ENCODE measurements around the gene ATP5PO. TPM values are rescaled to one million over a fixed set of nuclear protein-coding genes. Genes with fewer than 3 reads are reported as not detected.

The ATP5PO gene
- total RNA-seq, 1 donor from 2014 or later = 218 TPM

- TF ChIP-seq, protein P1, sequence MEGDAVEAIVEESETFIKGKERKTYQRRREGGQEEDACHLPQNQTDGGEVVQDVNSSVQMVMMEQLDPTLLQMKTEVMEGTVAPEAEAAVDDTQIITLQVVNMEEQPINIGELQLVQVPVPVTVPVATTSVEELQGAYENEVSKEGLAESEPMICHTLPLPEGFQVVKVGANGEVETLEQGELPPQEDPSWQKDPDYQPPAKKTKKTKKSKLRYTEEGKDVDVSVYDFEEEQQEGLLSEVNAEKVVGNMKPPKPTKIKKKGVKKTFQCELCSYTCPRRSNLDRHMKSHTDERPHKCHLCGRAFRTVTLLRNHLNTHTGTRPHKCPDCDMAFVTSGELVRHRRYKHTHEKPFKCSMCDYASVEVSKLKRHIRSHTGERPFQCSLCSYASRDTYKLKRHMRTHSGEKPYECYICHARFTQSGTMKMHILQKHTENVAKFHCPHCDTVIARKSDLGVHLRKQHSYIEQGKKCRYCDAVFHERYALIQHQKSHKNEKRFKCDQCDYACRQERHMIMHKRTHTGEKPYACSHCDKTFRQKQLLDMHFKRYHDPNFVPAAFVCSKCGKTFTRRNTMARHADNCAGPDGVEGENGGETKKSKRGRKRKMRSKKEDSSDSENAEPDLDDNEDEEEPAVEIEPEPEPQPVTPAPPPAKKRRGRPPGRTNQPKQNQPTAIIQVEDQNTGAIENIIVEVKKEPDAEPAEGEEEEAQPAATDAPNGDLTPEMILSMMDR (IDR thresholded peaks at IDR 0.05; ENCODE audit: unreplicated experiment) = no peak
- no peak overlapping the region for H3K4me3 Mint-ChIP-seq (ENCODE audit: unreplicated experiment)
- H3K36me3 Mint-ChIP-seq (ENCODE audit: low read depth, unreplicated experiment) = no peaks in the 10 kb centered on the region
- no peak for DNase-seq (ENCODE audit: low spot score)
- peaks cover 6% of the 10 kb centered on the region for H3K27me3 Mint-ChIP-seq (ENCODE audit: unreplicated experiment)
- H3K9me3 Mint-ChIP-seq (ENCODE audit: unreplicated experiment) = no peaks in the 10 kb centered on the region
- no peak overlapping the region for H3K27ac Mint-ChIP-seq (ENCODE audit: unreplicated experiment)
- no peaks in the 10 kb centered on the region for H3K4me1 Mint-ChIP-seq (ENCODE audit: unreplicated experiment)
Observed at GRCh38 chr21:33855190-33855589, 60.4 kb downstream of the ATP5PO start.

DNA sequence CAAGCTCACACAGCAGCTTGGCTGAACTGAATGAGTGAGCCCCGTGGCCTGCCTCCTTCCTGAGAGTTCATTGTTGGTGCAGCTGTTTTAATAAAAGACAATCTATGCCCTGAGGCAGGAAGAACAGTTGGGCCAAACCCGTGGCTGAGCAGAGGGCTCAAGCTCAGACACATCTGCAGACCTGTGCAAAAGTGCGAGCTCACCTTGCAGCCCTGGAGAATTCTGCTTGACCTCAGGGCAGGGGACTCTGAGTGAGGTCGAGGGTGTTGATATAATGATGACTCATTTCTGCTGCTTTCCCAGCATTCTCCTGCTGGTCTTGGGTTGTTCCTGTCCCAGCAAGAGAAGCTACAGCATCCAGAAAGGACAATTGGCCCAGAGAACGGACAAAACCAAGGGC is 61.0 kb downstream of the ATP5PO start:
- Mint-ChIP-seq H3K36me3 (ENCODE audit: low read depth, unreplicated experiment) (no peaks in the 10 kb centered on the region), H3K4me3 (ENCODE audit: unreplicated experiment) (no peak overlapping the region), H3K4me1 (ENCODE audit: unreplicated experiment) (no peaks in the 10 kb centered on the region), H3K27ac (ENCODE audit: unreplicated experiment) (no peak overlapping the region), H3K9me3 (ENCODE audit: unreplicated experiment) (no peaks in the 10 kb centered on the region), H3K27me3 (ENCODE audit: unreplicated experiment) (peaks cover 9% of the 10 kb centered on the region)
- TF ChIP-seq, protein P1 (IDR thresholded peaks at IDR 0.05; ENCODE audit: unreplicated experiment) = no peak
- DNase-seq (ENCODE audit: low spot score) = no peak

Other genes starting within 250 kb of the ATP5PO start
- 42.4 TPM for gene MRPS6, start 157.8 kb upstream of the ATP5PO start, total RNA-seq (ENCODE audit: unreplicated experiment)
- 7.6 TPM for gene SLC5A3, start 157.8 kb upstream of the ATP5PO start, total RNA-seq (ENCODE audit: unreplicated experiment)